ENCODE data around the gene RNU6-1. TPM values are rescaled to one million over a fixed set of nuclear protein-coding genes. Genes with fewer than 3 reads are reported as not detected.

Gene RNU6-1
- total RNA-seq, 2 experiments from 2014 or later, result not detected

- peaks cover 33% of the 10 kb centered on the region for H3K4me1 Mint-ChIP-seq (ENCODE audit: low read depth)
- DNase-seq (no peak), ATAC-seq (no peak)
These were observed 16.3 kb downstream of the RNU6-1 start for GRCh38 chr15:67823314-67824196.

DNA sequence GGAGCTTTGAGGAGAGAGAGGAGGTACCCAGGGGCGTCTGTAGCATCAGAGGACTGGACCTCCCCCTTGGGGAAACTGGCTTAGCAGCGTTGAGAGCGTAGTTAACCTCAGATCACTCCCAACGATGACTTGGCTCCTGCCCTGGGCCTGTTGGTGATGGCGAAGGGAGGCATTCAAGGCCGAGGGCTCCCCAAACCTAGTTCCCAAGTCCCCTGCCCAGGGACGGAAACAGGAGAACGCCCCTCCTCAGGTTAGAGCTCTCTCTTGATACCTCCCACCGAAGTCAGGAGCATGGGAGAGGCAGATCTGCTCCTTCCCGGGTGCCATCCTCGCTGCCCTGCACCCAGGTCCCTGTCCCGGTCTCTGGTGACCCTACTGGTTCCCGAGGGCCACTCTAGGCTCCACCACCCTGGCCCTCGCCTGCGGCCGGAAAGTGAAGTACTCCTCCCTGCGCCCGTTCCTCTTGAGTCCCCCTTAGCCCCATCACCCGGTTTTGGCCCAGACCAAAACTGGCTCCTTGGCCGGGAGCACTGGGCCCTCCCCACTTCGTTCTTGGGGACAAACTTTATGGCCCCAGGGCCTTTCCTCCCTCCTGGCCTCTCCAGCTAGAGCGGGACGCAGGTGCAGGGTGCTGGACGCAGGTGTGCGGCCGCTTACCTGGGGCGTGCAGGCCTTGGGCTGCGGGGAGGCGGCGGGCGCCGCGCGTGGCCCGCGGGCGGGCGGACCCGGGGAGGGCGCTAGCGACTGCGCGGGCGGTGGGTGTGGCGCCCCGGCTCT, 17.1 kb downstream of the RNU6-1 start:
- H3K27ac Mint-ChIP-seq, result no peak overlapping the region
- peaks cover 74% of the 10 kb centered on the region for H3K27me3 Mint-ChIP-seq (ENCODE audit: low read depth)
- CTCF ChIA-PET, result interaction anchor here (0.9 to 2.6 kb wide), 2 partner anchors 15 to 39 kb away, joined by 3 to 15 read pairs; no protein-coding TSS in a partner anchor
- H3K4me1 Mint-ChIP-seq (ENCODE audit: low read depth), result peaks cover 30% of the 10 kb centered on the region
- H3K36me3 Mint-ChIP-seq (ENCODE audit: low read depth), result peaks cover 9% of the 10 kb centered on the region
- ATAC-seq (no peak), DNase-seq (no peak)
- POLR2A ChIA-PET, result interaction anchor here (1.1 kb wide), 1 partner anchor 280 kb away, joined by 4 read pairs; the partner anchor contains the start of gene MAP2K5
- H3K4me3 Mint-ChIP-seq, result no peak overlapping the region
- H3K9me3 Mint-ChIP-seq (ENCODE audit: insufficient read depth), result no peaks in the 10 kb centered on the region

More at GRCh38 chr15:67823314-67824196, 16.3 kb downstream of the RNU6-1 start:
- peak overlapping the region; percentile 6 for H3K27ac Mint-ChIP-seq
- CTCF ChIA-PET, result interaction anchor here (1.9 to 2.6 kb wide), 2 partner anchors 40 to 42 kb away, joined by 7 to 15 read pairs; no protein-coding TSS in a partner anchor
- POLR2A ChIA-PET, result interaction anchor here (0.6 to 1.1 kb wide), 2 partner anchors 281 to 285 kb away, joined by 3 to 4 read pairs; partner anchors contain the start of gene MAP2K5
- peaks cover 10% of the 10 kb centered on the region for H3K36me3 Mint-ChIP-seq (ENCODE audit: low read depth)
- peaks cover 71% of the 10 kb centered on the region for H3K27me3 Mint-ChIP-seq (ENCODE audit: low read depth)
- H3K9me3 Mint-ChIP-seq (ENCODE audit: insufficient read depth), result no peaks in the 10 kb centered on the region
- peak overlapping the region; percentile 56 for H3K4me3 Mint-ChIP-seq

DNA sequence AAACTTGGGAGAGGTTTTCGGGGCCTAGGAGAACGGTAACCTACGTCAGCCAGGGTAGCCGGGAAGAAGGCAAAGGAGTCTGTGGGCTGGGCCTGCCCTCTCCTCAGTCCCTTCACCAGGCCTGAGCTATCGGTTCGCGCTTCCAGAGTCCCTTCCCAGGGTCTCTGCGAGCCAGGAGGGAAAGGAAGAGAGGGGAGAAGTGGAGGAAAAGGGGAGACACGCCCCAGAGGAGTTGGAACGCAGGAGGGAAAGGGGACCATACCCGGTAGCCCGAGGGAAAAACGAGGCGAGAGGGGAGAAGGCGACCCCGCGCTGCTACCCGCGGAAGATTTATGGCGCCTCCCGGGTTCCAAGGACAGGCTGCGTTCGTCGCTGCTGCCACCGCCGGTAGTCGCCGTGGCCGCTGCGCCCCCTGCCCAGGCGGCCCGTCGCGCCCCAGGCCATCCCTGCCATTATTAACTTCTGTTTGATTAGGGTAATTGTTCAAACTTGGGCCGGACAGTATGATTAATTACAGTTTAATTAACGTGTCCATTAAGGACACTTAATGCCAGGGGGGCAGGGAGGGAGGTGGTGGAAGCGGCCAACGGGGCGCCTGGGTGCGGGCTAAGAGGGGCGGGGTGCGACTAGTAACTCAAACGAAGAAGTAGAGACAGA, 17.9 kb downstream of the RNU6-1 start:
- Mint-ChIP-seq H3K27me3 (ENCODE audit: low read depth) (peaks cover 82% of the 10 kb centered on the region), H3K36me3 (ENCODE audit: low read depth) (peaks cover 9% of the 10 kb centered on the region), H3K4me1 (ENCODE audit: low read depth) (peaks cover 30% of the 10 kb centered on the region), H3K4me3 (no peak overlapping the region), H3K27ac (no peak overlapping the region), H3K9me3 (ENCODE audit: insufficient read depth) (no peaks in the 10 kb centered on the region)
- ChIA-PET CTCF (interaction anchor here (0.9 to 1.8 kb wide), 3 partner anchors 14 to 38 kb away, joined by 3 to 6 read pairs (median 5); no protein-coding TSS in a partner anchor), POLR2A (no interaction called here)
- DNase-seq (no peak), ATAC-seq (no peak)

GRCh38 chr15:67820992-67821783, 18.7 kb downstream of the RNU6-1 start:
- ATAC-seq (peak; percentile 57), DNase-seq (peak; percentile 62)
- Mint-ChIP-seq H3K4me3 (no peak overlapping the region), H3K9me3 (ENCODE audit: insufficient read depth) (peaks cover 3% of the 10 kb centered on the region), H3K4me1 (ENCODE audit: low read depth) (peaks cover 28% of the 10 kb centered on the region), H3K36me3 (ENCODE audit: low read depth) (peaks cover 9% of the 10 kb centered on the region), H3K27me3 (ENCODE audit: low read depth) (peaks cover 85% of the 10 kb centered on the region), H3K27ac (no peak overlapping the region)
- POLR2A ChIA-PET, result interaction anchor here (0.6 kb wide), 1 partner anchor 12 kb away, joined by 3 read pairs; no protein-coding TSS in a partner anchor
- CTCF ChIA-PET, result interaction anchor here (1.4 to 1.8 kb wide), 2 partner anchors 15 to 37 kb away, joined by 5 to 6 read pairs; no protein-coding TSS in a partner anchor

DNA sequence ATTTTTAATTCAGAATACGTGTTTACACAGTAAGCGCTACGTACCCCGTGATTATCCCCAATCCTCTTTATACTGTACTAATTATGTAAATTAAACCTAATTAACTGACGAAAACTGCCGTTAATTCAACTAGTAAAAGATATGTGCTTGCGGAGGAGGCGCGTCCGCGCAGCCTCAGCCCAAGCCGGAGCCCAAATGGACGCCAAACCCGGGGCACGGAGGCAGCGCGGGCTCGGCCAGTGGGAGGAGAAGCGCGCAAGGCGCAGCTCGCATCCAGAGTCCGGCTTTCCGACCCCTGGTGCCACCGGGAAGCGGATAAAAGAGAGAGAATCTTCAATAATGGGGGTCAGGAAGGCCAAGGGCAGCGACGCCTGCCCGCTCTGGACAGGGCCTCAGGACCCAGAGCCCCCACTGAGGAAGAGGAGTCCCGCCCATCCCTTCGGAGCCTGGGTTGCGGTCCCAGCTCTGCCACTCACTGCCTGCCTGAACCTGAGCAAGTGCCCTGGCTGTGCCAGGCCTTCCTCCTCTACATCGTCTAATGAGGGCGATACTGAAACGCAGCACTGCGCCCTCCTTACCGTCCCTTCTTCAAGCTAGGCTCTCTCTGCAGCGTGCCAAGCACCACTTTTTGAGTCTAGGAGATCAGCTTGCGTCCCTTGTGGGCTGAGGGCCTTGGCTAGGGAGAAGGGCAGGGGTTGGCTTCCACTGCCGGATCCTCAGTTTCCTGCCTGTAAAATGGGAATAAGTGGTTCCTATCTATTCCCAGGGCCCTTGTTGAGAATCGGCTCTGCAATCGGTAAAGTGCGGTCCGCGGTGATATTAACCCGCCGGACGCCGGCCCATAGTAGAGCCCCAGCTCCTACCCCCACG, 19.5 kb downstream of the RNU6-1 start:
- peaks cover 5% of the 10 kb centered on the region for H3K36me3 Mint-ChIP-seq (ENCODE audit: low read depth)
- H3K4me1 Mint-ChIP-seq (ENCODE audit: low read depth), result peaks cover 20% of the 10 kb centered on the region
- POLR2A ChIA-PET, result interaction anchor here (0.6 kb wide), 1 partner anchor 13 kb away, joined by 3 read pairs; no protein-coding TSS in a partner anchor
- H3K27me3 Mint-ChIP-seq (ENCODE audit: low read depth), result peaks cover 76% of the 10 kb centered on the region
- CTCF ChIA-PET, result interaction anchor here (1.4 to 1.8 kb wide), 2 partner anchors 15 to 36 kb away, joined by 5 to 6 read pairs; no protein-coding TSS in a partner anchor
- no peak for ATAC-seq
- H3K4me3 Mint-ChIP-seq, result no peak overlapping the region
- peaks cover 3% of the 10 kb centered on the region for H3K9me3 Mint-ChIP-seq (ENCODE audit: insufficient read depth)
- H3K27ac Mint-ChIP-seq, result no peak overlapping the region
- DNase-seq, result no peak

GRCh38 chr15:67819636-67820035, 20.2 kb downstream of the RNU6-1 start:
- H3K4me1 Mint-ChIP-seq (ENCODE audit: low read depth), result peaks cover 20% of the 10 kb centered on the region
- peaks cover 3% of the 10 kb centered on the region for H3K9me3 Mint-ChIP-seq (ENCODE audit: insufficient read depth)
- ATAC-seq (no peak), DNase-seq (no peak)
- peaks cover 70% of the 10 kb centered on the region for H3K27me3 Mint-ChIP-seq (ENCODE audit: low read depth)
- no peak overlapping the region for H3K4me3 Mint-ChIP-seq
- CTCF ChIA-PET, result no interaction called here
- H3K36me3 Mint-ChIP-seq (ENCODE audit: low read depth), result peaks cover 5% of the 10 kb centered on the region
- H3K27ac Mint-ChIP-seq, result no peak overlapping the region
- POLR2A ChIA-PET, result no interaction called here

DNA sequence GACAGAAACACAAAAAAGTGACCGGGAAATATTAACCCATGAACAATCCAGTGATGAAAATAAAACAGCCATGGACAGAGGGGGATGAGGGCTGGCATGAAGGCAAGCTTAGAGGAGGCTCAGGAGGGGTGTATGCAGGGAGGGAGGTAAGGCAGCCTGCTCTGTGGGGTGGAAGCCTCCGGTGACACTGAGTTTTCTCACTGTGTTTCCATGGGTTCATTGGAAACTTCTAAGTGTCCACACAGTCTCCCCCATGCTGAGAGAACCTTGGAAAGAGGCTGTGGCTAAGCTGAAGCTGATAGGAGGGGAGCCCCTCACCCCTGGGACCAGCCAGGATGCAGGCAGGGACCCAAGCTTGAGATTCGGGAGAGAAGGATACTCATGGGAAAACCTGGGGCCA, 21.4 kb downstream of the RNU6-1 start:
- no peak for DNase-seq
- H3K4me1 Mint-ChIP-seq (ENCODE audit: low read depth), result peaks cover 13% of the 10 kb centered on the region
- peaks cover 3% of the 10 kb centered on the region for H3K9me3 Mint-ChIP-seq (ENCODE audit: insufficient read depth)
- H3K36me3 Mint-ChIP-seq (ENCODE audit: low read depth), result no peaks in the 10 kb centered on the region
- H3K27ac Mint-ChIP-seq, result no peak overlapping the region
- ATAC-seq, result no peak
- H3K27me3 Mint-ChIP-seq (ENCODE audit: low read depth), result peaks cover 59% of the 10 kb centered on the region
- ChIA-PET CTCF (no interaction called here), POLR2A (no interaction called here)
- H3K4me3 Mint-ChIP-seq, result no peak overlapping the region

GRCh38 chr15:67816668-67817067, 23.2 kb downstream of the RNU6-1 start:
- Mint-ChIP-seq H3K4me1 (ENCODE audit: low read depth) (peaks cover 9% of the 10 kb centered on the region), H3K9me3 (ENCODE audit: insufficient read depth) (peaks cover 3% of the 10 kb centered on the region), H3K4me3 (no peak overlapping the region), H3K36me3 (ENCODE audit: low read depth) (no peaks in the 10 kb centered on the region), H3K27ac (no peak overlapping the region), H3K27me3 (ENCODE audit: low read depth) (peaks cover 48% of the 10 kb centered on the region)
- ATAC-seq, result no peak
- no peak for DNase-seq
- ChIA-PET POLR2A (no interaction called here), CTCF (interaction anchor here (1.6 kb wide), 1 partner anchor 34 kb away, joined by 3 read pairs; no protein-coding TSS in a partner anchor)

DNA sequence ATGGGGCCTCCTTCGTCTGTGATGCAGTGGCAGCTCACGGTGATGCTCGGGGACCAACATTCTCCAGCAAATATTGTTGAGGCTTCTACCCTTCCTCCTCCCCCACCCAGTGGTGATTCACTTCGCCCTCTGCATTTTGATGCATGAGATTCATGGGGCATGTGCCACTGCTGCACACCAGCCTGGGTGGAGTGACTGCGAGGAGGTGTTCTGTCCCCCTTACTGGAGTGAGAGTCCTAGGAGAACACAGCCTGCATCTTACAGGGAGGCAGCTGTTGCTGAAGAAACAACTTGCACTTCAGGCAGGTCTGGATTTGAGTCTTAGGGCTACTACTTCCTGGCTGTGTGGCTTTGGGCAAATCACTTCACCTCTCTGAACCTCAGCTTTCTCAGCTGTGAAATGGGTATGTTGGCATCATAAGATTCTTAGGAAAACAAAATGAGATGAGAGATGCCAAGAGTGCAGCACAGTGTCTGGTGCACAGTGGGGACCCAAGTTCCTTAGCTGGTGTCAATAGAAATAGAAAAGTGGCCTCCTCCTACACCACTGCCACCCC, 24.7 kb downstream of the RNU6-1 start:
- Mint-ChIP-seq H3K4me1 (ENCODE audit: low read depth) (peaks cover 5% of the 10 kb centered on the region), H3K36me3 (ENCODE audit: low read depth) (no peaks in the 10 kb centered on the region)
- CTCF ChIA-PET, result interaction anchor here (1.2 to 1.6 kb wide), 2 partner anchors 32 to 34 kb away, joined by 3 read pairs; no protein-coding TSS in a partner anchor

More for the DNA sequence above, 24.7 kb downstream of the RNU6-1 start:
- no peak overlapping the region for H3K4me3 Mint-ChIP-seq
- DNase-seq (no peak), ATAC-seq (no peak)
- H3K9me3 Mint-ChIP-seq (ENCODE audit: insufficient read depth), result peaks cover 3% of the 10 kb centered on the region
- POLR2A ChIA-PET, result no interaction called here
- H3K27ac Mint-ChIP-seq, result no peak overlapping the region
- H3K27me3 Mint-ChIP-seq (ENCODE audit: low read depth), result peaks cover 32% of the 10 kb centered on the region

All from activated CD8-positive, alpha-beta T cell treated with anti-CD3 and anti-CD28 coated beads, Interleukin-2, amount 10 ng/mL, durations not matched to agents 7 days and 5 days (primary cell).